Measurements from ENCODE around the gene SNRPA. TPM values are rescaled to one million over a fixed set of nuclear protein-coding genes. Genes with fewer than 3 reads are reported as not detected.
A peak's percentile ranks its signal among the peaks of the same experiment; 100 is the strongest.

Gene SNRPA
- total RNA-seq, 3 donors from 2014 or later = 41.6 to 52.8 (median 52.1) TPM

GRCh38 chr19:40803857-40804782 lies 53.1 kb downstream of the SNRPA start:
- H3K4me1 ChIP-seq = peaks cover 39 to 69% of the 10 kb centered on the region in 2 donors
- intact Hi-C loops (cut with DNase I; ENCODE audit: low total_unique reads) = no loop called here
- H3K9me3 ChIP-seq = no peaks in the 10 kb centered on the region
- H3K27me3 ChIP-seq = no peaks in the 10 kb centered on the region
- no peak for DNase-seq (ENCODE audit: low spot score in 2 of 2)
- peak overlapping the region in 1 of 3 donors; percentile 57 for H3K4me3 ChIP-seq
- TF ChIP-seq POLR2A (IDR thresholded peaks at IDR 0.05) = no peak
- TF ChIP-seq, protein P1, sequence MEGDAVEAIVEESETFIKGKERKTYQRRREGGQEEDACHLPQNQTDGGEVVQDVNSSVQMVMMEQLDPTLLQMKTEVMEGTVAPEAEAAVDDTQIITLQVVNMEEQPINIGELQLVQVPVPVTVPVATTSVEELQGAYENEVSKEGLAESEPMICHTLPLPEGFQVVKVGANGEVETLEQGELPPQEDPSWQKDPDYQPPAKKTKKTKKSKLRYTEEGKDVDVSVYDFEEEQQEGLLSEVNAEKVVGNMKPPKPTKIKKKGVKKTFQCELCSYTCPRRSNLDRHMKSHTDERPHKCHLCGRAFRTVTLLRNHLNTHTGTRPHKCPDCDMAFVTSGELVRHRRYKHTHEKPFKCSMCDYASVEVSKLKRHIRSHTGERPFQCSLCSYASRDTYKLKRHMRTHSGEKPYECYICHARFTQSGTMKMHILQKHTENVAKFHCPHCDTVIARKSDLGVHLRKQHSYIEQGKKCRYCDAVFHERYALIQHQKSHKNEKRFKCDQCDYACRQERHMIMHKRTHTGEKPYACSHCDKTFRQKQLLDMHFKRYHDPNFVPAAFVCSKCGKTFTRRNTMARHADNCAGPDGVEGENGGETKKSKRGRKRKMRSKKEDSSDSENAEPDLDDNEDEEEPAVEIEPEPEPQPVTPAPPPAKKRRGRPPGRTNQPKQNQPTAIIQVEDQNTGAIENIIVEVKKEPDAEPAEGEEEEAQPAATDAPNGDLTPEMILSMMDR (IDR thresholded peaks at IDR 0.05) = no peak
- TF ChIP-seq POLR2AphosphoS5 (IDR thresholded peaks at IDR 0.05) = no peak
- no peaks in the 10 kb centered on the region for H3K36me3 ChIP-seq
- H3K27ac ChIP-seq = peak overlapping the region; percentile 79 to 94

DNA sequence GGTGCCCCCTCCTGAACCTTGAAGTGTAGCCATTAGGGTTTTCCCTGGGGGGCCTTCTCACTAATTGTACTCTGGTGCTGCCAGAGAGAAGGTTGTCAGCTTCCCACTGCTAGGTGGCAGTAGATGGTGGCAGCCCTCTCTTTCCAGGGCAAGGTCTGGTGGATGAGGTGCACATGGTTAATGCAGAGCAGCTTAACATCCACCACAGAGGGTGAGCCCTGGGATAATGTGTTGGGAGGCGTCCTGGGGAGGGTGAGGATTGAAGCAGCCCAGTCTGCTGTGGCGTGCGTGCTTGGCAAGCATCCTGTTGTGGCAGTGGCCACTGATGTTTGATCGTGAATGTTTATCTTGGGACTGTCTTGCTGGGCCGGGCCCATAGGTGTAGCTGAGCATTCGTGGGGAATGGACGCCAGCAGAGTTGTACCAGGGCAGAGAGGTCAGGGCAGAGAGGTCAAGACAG lies 53.8 kb downstream of the SNRPA start:
- TF ChIP-seq, protein P1 (IDR thresholded peaks at IDR 0.05) = no peak
- no peak for TF ChIP-seq POLR2AphosphoS5 (IDR thresholded peaks at IDR 0.05)
- TF ChIP-seq POLR2A (IDR thresholded peaks at IDR 0.05) = no peak
- Histone ChIP-seq H3K36me3 (no peaks in the 10 kb centered on the region), H3K4me1 (peaks cover 39 to 69% of the 10 kb centered on the region in 2 donors), H3K9me3 (no peaks in the 10 kb centered on the region), H3K4me3 (peak overlapping the region in 1 of 3 donors; percentile 57), H3K27me3 (no peaks in the 10 kb centered on the region), H3K27ac (peak overlapping the region; percentile 79 to 94)
- intact Hi-C loops (cut with DNase I; ENCODE audit: low total_unique reads) = no loop called here
- DNase-seq (ENCODE audit: low spot score in 2 of 2) = no peak

DNA sequence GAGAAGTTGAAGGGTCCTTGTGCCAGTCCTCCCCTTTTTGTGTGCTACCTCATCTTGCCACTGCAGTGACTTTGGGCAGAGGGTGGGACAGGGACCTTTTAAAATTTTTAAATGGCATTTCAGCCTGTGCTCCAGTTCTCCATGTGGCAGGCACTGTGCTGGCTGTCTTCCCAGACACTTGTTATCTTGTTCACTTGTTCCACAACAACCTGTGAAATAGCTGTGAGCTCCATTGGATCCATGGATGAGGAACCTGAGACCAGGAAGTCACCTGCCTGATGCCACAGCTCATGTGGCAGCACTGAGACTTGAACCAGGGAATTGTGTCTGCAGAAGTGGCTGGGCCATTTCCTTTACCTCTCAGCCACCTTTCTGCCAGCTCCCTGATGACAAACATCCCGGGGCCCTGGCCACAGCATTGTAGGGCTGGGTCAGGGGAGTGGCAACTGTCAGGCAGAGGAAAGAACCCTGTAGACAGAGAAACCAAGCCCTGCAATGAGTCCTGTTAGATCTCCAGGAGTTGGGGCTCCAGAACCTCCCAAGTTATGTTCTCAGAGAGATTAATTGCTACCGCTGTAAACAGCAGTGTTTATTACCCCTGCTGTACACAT lies 54.4 kb downstream of the SNRPA start:
- no peak for DNase-seq (ENCODE audit: low spot score in 2 of 2)
- Histone ChIP-seq H3K4me3 (peak overlapping the region in 1 of 3 donors; percentile 57), H3K27me3 (no peaks in the 10 kb centered on the region), H3K36me3 (no peaks in the 10 kb centered on the region), H3K4me1 (peaks cover 39 to 65% of the 10 kb centered on the region in 2 donors), H3K27ac (peak overlapping the region; percentile 79 to 94), H3K9me3 (no peaks in the 10 kb centered on the region)
- intact Hi-C loops (cut with DNase I; ENCODE audit: low total_unique reads) = no loop called here
- TF ChIP-seq POLR2AphosphoS5 (IDR thresholded peaks at IDR 0.05) = no peak
- no peak for TF ChIP-seq POLR2A (IDR thresholded peaks at IDR 0.05)
- TF ChIP-seq, protein P1 (IDR thresholded peaks at IDR 0.05) = no peak

DNA sequence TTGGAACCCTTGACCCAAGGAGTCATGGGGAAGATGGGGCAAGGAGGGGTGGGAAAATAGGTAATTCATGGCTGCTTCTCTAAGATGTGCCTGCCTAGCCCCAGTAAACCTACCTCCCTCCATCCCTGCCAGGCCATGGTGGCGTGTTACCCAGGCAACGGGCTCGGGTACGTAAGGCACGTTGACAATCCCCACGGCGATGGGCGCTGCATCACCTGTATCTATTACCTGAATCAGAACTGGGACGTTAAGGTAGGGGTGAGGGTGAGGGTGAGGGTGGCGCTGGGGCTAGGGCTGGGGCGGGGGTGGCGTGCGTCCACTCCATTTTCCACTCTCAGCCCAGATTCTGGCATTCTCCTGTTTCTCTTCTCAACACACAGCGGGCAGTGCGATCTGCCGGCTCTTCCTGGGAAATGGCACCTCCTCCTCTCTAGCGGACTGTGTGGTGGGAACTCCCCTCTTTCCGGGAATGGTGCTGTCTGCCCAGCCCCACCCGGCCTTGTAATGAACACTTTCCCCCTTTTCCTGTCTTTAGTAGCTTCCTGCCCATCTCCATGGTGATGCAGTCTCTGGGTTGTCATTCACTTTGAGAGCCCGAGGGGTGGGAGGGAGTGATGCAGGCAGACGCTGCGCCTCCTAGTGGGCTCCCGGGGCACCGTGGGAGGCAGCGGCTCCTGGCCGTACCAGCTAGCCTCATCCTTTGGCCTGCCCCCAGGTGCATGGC lies 55.6 kb downstream of the SNRPA start:
- DNase-seq (ENCODE audit: low spot score in 2 of 2) = peak; percentile 61 to 67
- Histone ChIP-seq H3K9me3 (no peaks in the 10 kb centered on the region), H3K36me3 (no peaks in the 10 kb centered on the region), H3K27me3 (no peaks in the 10 kb centered on the region), H3K27ac (peak overlapping the region; percentile 79 to 94), H3K4me1 (peaks cover 33 to 55% of the 10 kb centered on the region in 2 donors), H3K4me3 (peak overlapping the region in 1 of 3 donors; percentile 41)
- TF ChIP-seq POLR2AphosphoS5 (IDR thresholded peaks at IDR 0.05) (peak in 2 of 3 donors; percentile 64 to 88), POLR2A (IDR thresholded peaks at IDR 0.05) (no peak)
- TF ChIP-seq, protein P1 (IDR thresholded peaks at IDR 0.05) = peak; percentile 59 to 81 (median 72)
- intact Hi-C loops (cut with DNase I; ENCODE audit: low total_unique reads) = no loop called here

Data from breast epithelium (tissue), 4 donors.